ENCODE data around the gene CDKN2A. TPM values are rescaled to one million over a fixed set of nuclear protein-coding genes. Genes with fewer than 3 reads are reported as not detected.

CDKN2A gene
- polyA plus RNA-seq, 4 donors = 0.22 TPM; not detected in 3

DNA sequence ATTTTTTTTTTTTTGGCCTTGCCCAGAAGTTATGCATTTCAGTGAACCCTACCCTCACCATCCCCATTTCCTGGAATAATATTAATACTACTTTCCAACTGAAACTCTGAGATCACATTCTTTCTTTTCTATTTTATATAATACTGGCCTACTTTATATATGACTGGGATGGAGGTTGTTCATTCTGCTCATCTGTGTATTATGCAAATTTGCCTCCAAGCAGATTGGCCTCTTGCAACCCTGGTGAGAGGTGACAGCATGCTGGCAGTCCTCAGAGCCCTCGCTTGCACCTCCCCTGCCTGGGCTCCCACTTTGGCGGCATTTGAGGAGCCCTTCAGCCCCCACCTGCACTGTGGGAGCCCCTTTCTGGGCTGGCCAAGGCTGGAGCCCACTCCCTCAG, 35.4 kb downstream of the CDKN2A start:
- no peak for DNase-seq (ENCODE audit: low read depth in 4 of 4, low spot score in 2 of 4)

DNA sequence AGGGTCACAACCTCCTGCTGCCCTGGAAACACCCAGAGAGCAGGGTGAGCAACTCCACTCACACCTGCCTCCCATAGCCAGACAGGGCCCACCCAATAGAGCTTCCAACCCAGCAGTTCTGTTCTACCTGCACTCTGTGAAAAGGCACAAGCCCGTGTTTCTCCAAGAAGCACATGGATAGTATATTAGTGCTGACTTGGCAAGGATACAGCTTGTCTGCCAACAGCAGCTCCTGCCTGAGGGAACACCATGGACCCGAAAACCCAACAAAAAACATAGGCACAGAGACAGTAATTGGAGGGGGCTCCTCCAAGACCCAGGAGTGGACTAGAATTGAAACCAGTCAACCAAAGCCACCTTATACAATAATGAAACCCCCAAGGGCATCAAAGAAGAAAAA, 48.6 kb downstream of the CDKN2A start:
- no peak for DNase-seq (ENCODE audit: low read depth in 4 of 4, low spot score in 2 of 4)

- DNase-seq (ENCODE audit: low read depth in 4 of 4, low spot score in 2 of 4) = no peak
These were observed 50.7 kb downstream of the CDKN2A start for GRCh38 chr9:21943464-21943863.

DNA sequence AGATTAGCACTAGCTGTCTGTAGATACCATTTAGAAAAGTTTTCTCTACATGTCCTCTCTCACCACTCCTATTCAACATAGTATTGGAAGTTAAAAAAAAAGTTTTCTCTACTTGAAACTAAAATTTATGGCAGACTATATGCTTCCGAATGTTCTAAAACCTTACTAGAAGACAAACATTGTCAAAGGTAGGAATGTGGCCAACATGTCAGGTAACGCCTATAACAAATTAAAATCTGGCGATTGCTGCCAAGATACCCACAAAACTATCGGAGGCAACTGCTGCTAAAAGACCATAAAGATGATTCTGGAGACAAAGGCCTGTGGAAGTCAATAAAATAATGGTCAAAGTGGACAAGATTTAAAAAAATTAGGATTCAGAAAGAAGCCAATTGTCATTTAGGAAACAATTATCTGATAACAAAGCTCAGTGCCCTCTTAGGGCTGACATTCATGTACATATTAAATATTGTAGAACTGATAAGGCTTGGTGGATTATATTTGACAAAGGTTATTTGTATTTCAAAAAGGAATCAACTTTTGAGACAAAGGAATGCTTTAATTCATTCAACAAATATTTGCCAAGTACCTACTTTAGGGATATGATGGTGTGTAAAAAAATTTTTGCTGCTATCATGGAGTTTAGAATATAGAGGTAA, 52.7 kb downstream of the CDKN2A start:
- DNase-seq (ENCODE audit: low read depth in 4 of 4, low spot score in 2 of 4) = no peak

- no peak for DNase-seq (ENCODE audit: low read depth in 4 of 4, low spot score in 2 of 4)
These were observed 58.0 kb downstream of the CDKN2A start for GRCh38 chr9:21936161-21936560.

DNA sequence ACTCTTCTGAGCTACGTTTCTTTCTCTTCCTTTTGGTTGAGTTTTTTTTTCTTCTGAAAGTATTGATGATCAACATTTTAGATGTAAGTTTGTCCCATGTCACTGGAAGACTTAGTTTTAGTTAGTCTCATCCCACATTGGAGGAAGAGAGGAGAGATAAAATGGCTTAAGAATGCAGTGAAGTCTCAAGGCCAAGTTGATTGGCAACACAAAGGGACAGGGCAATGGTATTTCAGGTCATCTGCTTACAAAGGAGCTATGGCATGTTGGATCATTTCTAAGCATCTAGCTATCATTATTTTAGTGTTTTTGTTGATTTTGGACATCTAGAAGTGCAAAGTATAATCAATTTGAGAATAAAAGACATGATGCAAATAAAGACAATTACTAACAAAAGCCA, 58.6 kb downstream of the CDKN2A start:
- no peak for DNase-seq (ENCODE audit: low read depth in 4 of 4, low spot score in 2 of 4)

DNA sequence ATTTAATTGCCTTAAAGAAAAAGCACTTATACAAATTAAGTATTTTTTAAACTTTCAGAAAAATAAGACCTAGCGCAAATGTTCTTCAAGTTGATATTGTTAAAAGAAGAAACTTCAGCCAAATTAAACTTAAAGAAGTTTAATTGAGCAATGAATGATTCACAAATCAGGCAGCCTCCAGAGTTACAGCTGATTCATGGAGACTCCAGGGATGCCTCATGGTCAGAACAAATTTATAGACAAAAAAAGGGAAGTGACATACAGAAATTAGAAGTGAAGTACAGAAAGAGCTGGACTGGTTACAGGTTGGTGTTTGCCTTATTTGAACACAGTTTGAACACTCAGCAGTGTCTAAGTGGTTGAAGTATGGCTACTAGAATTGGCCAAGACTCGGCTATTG, 60.3 kb downstream of the CDKN2A start:
- DNase-seq (ENCODE audit: low read depth in 4 of 4, low spot score in 2 of 4) = no peak

GRCh38 chr9:21933281-21933680, 60.9 kb downstream of the CDKN2A start:
- no peak for DNase-seq (ENCODE audit: low read depth in 4 of 4, low spot score in 2 of 4)

- DNase-seq (ENCODE audit: low read depth in 4 of 4, low spot score in 2 of 4) = no peak
These were observed 62.8 kb downstream of the CDKN2A start for GRCh38 chr9:21931428-21931827.

DNA sequence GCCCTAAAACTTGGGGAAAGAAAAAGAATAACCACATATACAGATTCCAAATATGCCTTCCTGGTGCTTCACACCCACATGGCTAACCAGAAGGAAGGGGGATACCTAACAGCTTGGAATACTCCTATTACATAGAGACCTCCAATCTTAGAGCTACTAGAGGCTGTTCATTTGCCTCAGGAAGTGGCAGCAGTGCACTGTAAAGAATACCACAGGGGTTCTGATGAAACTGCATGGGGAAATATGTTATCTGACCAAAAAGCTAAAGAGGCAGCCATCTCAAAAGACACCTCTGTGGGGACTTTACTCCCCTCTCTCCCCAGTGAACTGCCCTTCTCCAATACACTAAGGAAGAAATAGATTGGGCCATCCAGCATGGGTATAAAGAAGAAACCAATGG, 66.4 kb downstream of the CDKN2A start:
- no peak for DNase-seq (ENCODE audit: low read depth in 4 of 4, low spot score in 2 of 4)

DNA sequence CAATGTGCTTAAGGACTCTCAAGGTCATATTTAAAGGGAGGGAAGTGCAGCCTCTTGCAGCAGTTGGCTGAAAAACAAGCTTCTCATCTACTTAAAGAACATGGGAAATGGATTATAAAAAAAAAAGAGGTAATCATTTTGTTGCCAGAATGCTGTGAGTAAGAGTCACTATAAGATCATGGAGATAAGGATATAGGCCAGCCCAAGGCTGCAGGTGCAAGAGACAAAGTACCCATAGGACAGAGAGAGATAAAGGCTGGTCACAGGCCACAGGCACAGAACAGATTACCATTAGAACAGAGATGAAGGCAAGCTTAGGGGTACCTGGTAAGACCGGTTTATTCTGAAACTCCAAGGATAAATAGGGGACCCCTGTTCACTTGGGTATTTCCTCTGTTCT, 70.5 kb downstream of the CDKN2A start:
- no peak for DNase-seq (ENCODE audit: low read depth in 4 of 4, low spot score in 2 of 4)

GRCh38 chr9:21919377-21920362, 74.5 kb downstream of the CDKN2A start:
- no peak for DNase-seq (ENCODE audit: low read depth in 4 of 4, low spot score in 2 of 4)

Other genes starting within 250 kb of the CDKN2A start
- gene MTAP, start 191.8 kb downstream of the CDKN2A start, polyA plus RNA-seq (ENCODE audit: insufficient read length in 4 of 4) = 10 to 100 TPM; 39.6 to 50.4 (median 43.5) TPM
- gene CDKN2B-AS1, start 399 bp upstream of the CDKN2A start, polyA plus RNA-seq (ENCODE audit: insufficient read length in 4 of 4) = under 1 TPM in 3 of 4 donors, not detected in 1; 0.06 to 0.18 (median 0.16) TPM
- gene CDKN2B, start 14.9 kb upstream of the CDKN2A start, polyA plus RNA-seq (ENCODE audit: insufficient read length in 4 of 4) = under 1 TPM; 0.21 to 0.72 (median 0.42) TPM